ENCODE results near the gene TAS2R40.
A peak's percentile ranks its signal among the peaks of the same experiment; 100 is the strongest.
"Not testable (repeated sequence)": the region's sequence is repeated elsewhere in the genome, so short reads cannot be mapped to it uniquely, and the experiment has no call there.

Gene TAS2R40

GRCh38 chr7:143258831-143259230 lies 37.0 kb downstream of the TAS2R40 start:
- Histone ChIP-seq H3K9me3 (ENCODE audit: insufficient read depth, low read length) (no peaks in the 10 kb centered on the region), H3K27me3 (ENCODE audit: insufficient read depth, insufficient read length) (no peaks in the 10 kb centered on the region), H3K4me1 (ENCODE audit: insufficient read depth, insufficient read length) (no peaks in the 10 kb centered on the region), H3K4me3 (ENCODE audit: insufficient read length, low read depth) (no peak overlapping the region), H3K9ac (ENCODE audit: insufficient read length, low read depth) (no peak overlapping the region), H3K36me3 (ENCODE audit: insufficient read depth, insufficient read length, low read length) (no peaks in the 10 kb centered on the region)
- no peak for DNase-seq (ENCODE audit: low read depth, low spot score)
- no peak for TF ChIP-seq SUZ12 (IDR thresholded peaks at IDR 0.05; ENCODE audit: extremely low read depth, insufficient read depth, insufficient read length)
- no peak for TF ChIP-seq ZNF274 (IDR thresholded peaks at IDR 0.05; ENCODE audit: low read depth, low read length)
- TF ChIP-seq YY1 (IDR thresholded peaks at IDR 0.05; ENCODE audit: insufficient read depth, insufficient read length): no peak

GRCh38 chr7:143259765-143260164 lies 37.9 kb downstream of the TAS2R40 start:
- DNase-seq (ENCODE audit: low read depth, low spot score): no peak
- H3K4me3 ChIP-seq (ENCODE audit: insufficient read length, low read depth): no peak overlapping the region
- no peaks in the 10 kb centered on the region for H3K4me1 ChIP-seq (ENCODE audit: insufficient read depth, insufficient read length)
- H3K27me3 ChIP-seq (ENCODE audit: insufficient read depth, insufficient read length): no peaks in the 10 kb centered on the region
- no peak overlapping the region for H3K9ac ChIP-seq (ENCODE audit: insufficient read length, low read depth)
- no peaks in the 10 kb centered on the region for H3K36me3 ChIP-seq (ENCODE audit: insufficient read depth, insufficient read length, low read length)
- no peak for TF ChIP-seq SUZ12 (IDR thresholded peaks at IDR 0.05; ENCODE audit: extremely low read depth, insufficient read depth, insufficient read length)
- no peaks in the 10 kb centered on the region for H3K9me3 ChIP-seq (ENCODE audit: insufficient read depth, low read length)

DNA sequence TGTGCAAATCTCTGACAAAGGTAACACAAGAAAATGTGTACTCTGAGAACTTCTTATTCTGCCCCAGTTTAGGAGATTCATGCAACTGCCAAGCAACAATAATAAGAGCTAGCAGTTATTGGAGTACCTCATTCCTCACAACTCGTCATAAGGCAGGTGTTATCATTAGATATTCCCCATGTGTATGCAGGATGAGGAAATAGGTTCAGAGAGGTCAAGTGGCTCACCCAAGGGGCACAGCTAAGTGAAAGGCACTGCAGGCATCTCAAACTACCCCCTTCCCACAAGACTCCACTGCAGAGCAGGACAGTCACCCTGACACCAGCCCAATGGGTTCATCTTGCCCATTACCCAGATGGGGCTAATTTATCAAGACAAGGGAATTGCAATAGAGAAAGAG lies 40.1 kb downstream of the TAS2R40 start:
- Histone ChIP-seq H3K27me3 (ENCODE audit: insufficient read depth, insufficient read length) (no peaks in the 10 kb centered on the region), H3K4me1 (ENCODE audit: insufficient read depth, insufficient read length) (no peaks in the 10 kb centered on the region), H3K36me3 (ENCODE audit: insufficient read depth, insufficient read length, low read length) (peaks cover 2% of the 10 kb centered on the region), H3K9me3 (ENCODE audit: insufficient read depth, low read length) (no peaks in the 10 kb centered on the region), H3K9ac (ENCODE audit: insufficient read length, low read depth) (no peak overlapping the region), H3K4me3 (ENCODE audit: insufficient read length, low read depth) (no peak overlapping the region)
- no peak for DNase-seq (ENCODE audit: low read depth, low spot score)
- TF ChIP-seq SUZ12 (IDR thresholded peaks at IDR 0.05; ENCODE audit: extremely low read depth, insufficient read depth, insufficient read length): no peak
- TF ChIP-seq YY1 (IDR thresholded peaks at IDR 0.05; ENCODE audit: insufficient read depth, insufficient read length): no peak
- no peak for TF ChIP-seq ZNF274 (IDR thresholded peaks at IDR 0.05; ENCODE audit: low read depth, low read length)

- H3K27me3 ChIP-seq (ENCODE audit: insufficient read depth, insufficient read length): no peaks in the 10 kb centered on the region
- no peaks in the 10 kb centered on the region for H3K9me3 ChIP-seq (ENCODE audit: insufficient read depth, low read length)
- H3K36me3 ChIP-seq (ENCODE audit: insufficient read depth, insufficient read length, low read length): peaks cover 9% of the 10 kb centered on the region
- no peaks in the 10 kb centered on the region for H3K4me1 ChIP-seq (ENCODE audit: insufficient read depth, insufficient read length)
- DNase-seq (ENCODE audit: low read depth, low spot score): no peak
- no peak for TF ChIP-seq SUZ12 (IDR thresholded peaks at IDR 0.05; ENCODE audit: extremely low read depth, insufficient read depth, insufficient read length)
- TF ChIP-seq YY1 (IDR thresholded peaks at IDR 0.05; ENCODE audit: insufficient read depth, insufficient read length): no peak
- no peak for TF ChIP-seq ZNF274 (IDR thresholded peaks at IDR 0.05; ENCODE audit: low read depth, low read length)
- H3K9ac ChIP-seq (ENCODE audit: insufficient read length, low read depth): peak within 1 kb of the TSS; percentile 64
- peak within 1 kb of the TSS; percentile 46 for H3K4me3 ChIP-seq (ENCODE audit: insufficient read length, low read depth)
Observed at GRCh38 chr7:143263266-143264195, 41.7 kb downstream of the TAS2R40 start, which contains the start of gene GSTK1. Gene GSTK1, plus strand, starts transcription at chr7:143263441. Its CDS starts 73 bp downstream, at chr7:143263514.

DNA sequence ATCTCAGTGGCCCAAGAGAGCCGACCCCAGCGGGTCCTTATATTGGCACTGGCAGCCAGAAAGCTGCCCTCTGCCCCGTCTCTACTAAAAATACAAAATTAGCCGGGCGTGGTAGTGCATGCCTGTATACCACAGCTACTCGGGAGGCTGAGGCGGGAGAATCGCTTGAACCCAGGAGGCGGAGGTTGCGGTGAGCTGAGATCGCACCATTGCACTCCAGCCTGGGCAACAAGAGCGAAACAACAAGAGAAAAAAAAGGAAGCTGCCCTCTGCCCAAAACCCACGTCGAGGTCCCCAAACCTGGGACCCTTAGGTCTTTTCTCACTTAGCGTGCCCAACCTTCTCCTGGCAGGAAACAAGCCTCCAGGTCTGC lies 42.3 kb downstream of the TAS2R40 start:
- H3K9ac ChIP-seq (ENCODE audit: insufficient read length, low read depth); H3K9me3 ChIP-seq (ENCODE audit: insufficient read depth, low read length); DNase-seq (ENCODE audit: low read depth, low spot score); H3K27me3 ChIP-seq (ENCODE audit: insufficient read depth, insufficient read length); H3K4me1 ChIP-seq (ENCODE audit: insufficient read depth, insufficient read length): not testable (repeated sequence)
- peaks cover 10% of the 10 kb centered on the region for H3K36me3 ChIP-seq (ENCODE audit: insufficient read depth, insufficient read length, low read length)
- peak overlapping the region; percentile 46 for H3K4me3 ChIP-seq (ENCODE audit: insufficient read length, low read depth)

GRCh38 chr7:143265017-143265693 lies 43.3 kb downstream of the TAS2R40 start:
- peaks cover 11% of the 10 kb centered on the region for H3K36me3 ChIP-seq (ENCODE audit: insufficient read depth, insufficient read length, low read length)

GRCh38 chr7:143269251-143269650 lies 47.4 kb downstream of the TAS2R40 start:
- Histone ChIP-seq H3K27me3 (ENCODE audit: insufficient read depth, insufficient read length) (no peaks in the 10 kb centered on the region), H3K4me1 (ENCODE audit: insufficient read depth, insufficient read length) (no peaks in the 10 kb centered on the region), H3K36me3 (ENCODE audit: insufficient read depth, insufficient read length, low read length) (peaks cover 11% of the 10 kb centered on the region), H3K9me3 (ENCODE audit: insufficient read depth, low read length) (no peaks in the 10 kb centered on the region), H3K4me3 (ENCODE audit: insufficient read length, low read depth) (no peak overlapping the region), H3K9ac (ENCODE audit: insufficient read length, low read depth) (no peak overlapping the region)
- no peak for TF ChIP-seq SUZ12 (IDR thresholded peaks at IDR 0.05; ENCODE audit: extremely low read depth, insufficient read depth, insufficient read length)
- TF ChIP-seq ZNF274 (IDR thresholded peaks at IDR 0.05; ENCODE audit: low read depth, low read length): no peak
- no peak for TF ChIP-seq YY1 (IDR thresholded peaks at IDR 0.05; ENCODE audit: insufficient read depth, insufficient read length)
- no peak for DNase-seq (ENCODE audit: low read depth, low spot score)

More at GRCh38 chr7:143265017-143265693, 43.3 kb downstream of the TAS2R40 start:
- no peak for TF ChIP-seq ZNF274 (IDR thresholded peaks at IDR 0.05; ENCODE audit: low read depth, low read length)
- TF ChIP-seq YY1 (IDR thresholded peaks at IDR 0.05; ENCODE audit: insufficient read depth, insufficient read length): no peak
- TF ChIP-seq SUZ12 (IDR thresholded peaks at IDR 0.05; ENCODE audit: extremely low read depth, insufficient read depth, insufficient read length): no peak
- no peaks in the 10 kb centered on the region for H3K4me1 ChIP-seq (ENCODE audit: insufficient read depth, insufficient read length)
- no peaks in the 10 kb centered on the region for H3K9me3 ChIP-seq (ENCODE audit: insufficient read depth, low read length)
- H3K27me3 ChIP-seq (ENCODE audit: insufficient read depth, insufficient read length): no peaks in the 10 kb centered on the region
- no peak overlapping the region for H3K9ac ChIP-seq (ENCODE audit: insufficient read length, low read depth)
- no peak for DNase-seq (ENCODE audit: low read depth, low spot score)
- H3K4me3 ChIP-seq (ENCODE audit: insufficient read length, low read depth): no peak overlapping the region

Measured in NT2/D1 (cell line).